Measurements from ENCODE around the gene DLG1. TPM values are rescaled to one million over a fixed set of nuclear protein-coding genes. Genes with fewer than 3 reads are reported as not detected.

Gene DLG1
- total RNA-seq, 1 experiment from 2014 or later: 89.8 TPM

GRCh38 chr3:197003461-197004385 lies 294.7 kb downstream of the DLG1 start:
- Histone ChIP-seq H3K9me3 (ENCODE audit: control insufficient read depth in 1 of 2, insufficient read depth in 1 of 2, low read depth in 1 of 2, low read length in 2 of 2) (no peaks in the 10 kb centered on the region), H3K79me2 (ENCODE audit: insufficient read depth, low read length) (no peaks in the 10 kb centered on the region), H3K4me3 (replicated peaks in 1 of 2; ENCODE audit: low read depth in 1 of 2, low read length in 2 of 2) (peak overlapping the region; percentile 47 to 54), H3K27me3 (ENCODE audit: insufficient read depth, low read length) (no peaks in the 10 kb centered on the region), H3K36me3 (ENCODE audit: control insufficient read depth in 1 of 2, insufficient read depth in 2 of 2, low read length in 2 of 2) (no peaks in the 10 kb centered on the region), H3K27ac (ENCODE audit: low read depth, low read length) (peak overlapping the region; percentile 67), H3K9me2 (ENCODE audit: insufficient read depth) (no peaks in the 10 kb centered on the region), H3K4me1 (ENCODE audit: control insufficient read depth in 1 of 2, insufficient read depth in 2 of 2, low read length in 2 of 2) (peaks cover 21 to 45% of the 10 kb centered on the region in 2 experiments; a peak in 3 of 4 replicates), H3K4me2 (ENCODE audit: low read length) (peak overlapping the region; percentile 77), H3K9ac (ENCODE audit: low read length) (peak overlapping the region; percentile 71), H2AFZ (ENCODE audit: low read depth, low read length, poor library complexity, severe bottlenecking) (no peak overlapping the region), H4K20me1 (ENCODE audit: insufficient read depth) (no peaks in the 10 kb centered on the region)
- RAD21 ChIA-PET (ENCODE audit: low non-redundant PET in 1 of 2, low total read pairs in 2 of 2, uncharacterized antibody in 2 of 2, unreplicated experiment in 2 of 2): interaction anchor here in 1 of 2 experiments (0.6 kb wide), 1 partner anchor 184 kb away, joined by 3 read pairs; no protein-coding TSS in a partner anchor
- peak; percentile 25 for ATAC-seq
- no peak for TF ChIP-seq FOSL1 (IDR thresholded peaks at IDR 0.05; ENCODE audit: low read depth)
- no peak for TF ChIP-seq CTCF (IDR thresholded peaks at IDR 0.05 in 2 of 3, conservative IDR thresholded peaks at IDR 0.05 in 1 of 3; ENCODE audit: borderline replicate concordance in 1 of 3, insufficient read depth in 1 of 3, low read depth in 2 of 3, low read length in 2 of 3)
- no peak for TF ChIP-seq ELF1 (IDR thresholded peaks at IDR 0.05; ENCODE audit: borderline replicate concordance, low read depth)
- no peak for TF ChIP-seq TCF7L2 (IDR thresholded peaks at IDR 0.05; ENCODE audit: borderline replicate concordance, extremely low read depth, insufficient read depth, insufficient read length)
- no peak for TF ChIP-seq CBX3 (IDR thresholded peaks at IDR 0.05; ENCODE audit: low read depth)
- TF ChIP-seq SP1 (IDR thresholded peaks at IDR 0.05; ENCODE audit: low read depth): no peak
- no peak; the same call in 1 of the 2 replicates for TF ChIP-seq MAX (IDR thresholded peaks at IDR 0.05)
- no peak for TF ChIP-seq POLR2A (IDR thresholded peaks at IDR 0.05; ENCODE audit: borderline replicate concordance, extremely low read depth, insufficient read depth, insufficient read length)
- intact Hi-C loops (cut with micrococcal nuclease): loop anchor here (2.0 kb wide), 1 partner anchor 27 kb away; no protein-coding TSS in a partner anchor
- TSS peak; percentile 79 for BruUV-seq (replicated peaks)
- no peak for DNase-seq (ENCODE audit: low read depth, low spot score)
- POLR2A ChIA-PET: no interaction called here
- CTCF ChIA-PET: interaction anchor here (1.0 to 2.3 kb wide), 2 partner anchors 183 to 498 kb away, joined by 4 to 7 read pairs; no protein-coding TSS in a partner anchor

Measured in HCT116 (cell line).